ENCODE data around the gene WDFY4. TPM values are rescaled to one million over a fixed set of nuclear protein-coding genes. Genes with fewer than 3 reads are reported as not detected.

Gene WDFY4
- total RNA-seq, 1 experiment from 2014 or later = 0.23 TPM

DNA sequence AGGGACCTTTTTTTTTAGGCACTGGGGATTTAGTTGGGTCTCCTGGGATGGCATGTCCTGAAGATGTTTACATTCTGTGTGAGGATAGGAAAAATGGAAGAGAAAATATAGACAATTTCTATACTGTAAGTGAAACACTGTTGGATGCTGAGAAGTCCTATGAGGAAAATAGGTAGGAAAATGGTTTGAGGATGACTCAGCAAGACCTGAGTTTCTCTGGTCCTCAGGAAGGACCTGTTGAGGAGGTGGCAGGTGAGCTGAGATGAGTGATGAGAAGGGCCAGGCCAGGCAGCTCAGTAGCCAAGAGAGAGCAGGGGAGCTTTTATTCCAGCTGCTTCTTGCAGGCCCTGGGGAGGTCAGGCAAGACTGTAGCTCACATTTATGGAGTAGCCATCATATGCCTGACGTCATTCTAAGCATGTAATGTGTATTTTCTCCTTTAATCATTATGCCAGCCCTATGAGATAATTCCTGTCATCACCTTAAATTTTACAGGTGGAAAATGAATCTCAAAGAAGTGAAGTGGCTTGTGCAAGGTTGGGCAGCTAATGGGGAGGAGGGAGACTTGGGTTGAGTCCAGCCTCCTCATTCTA, 274.0 kb downstream of the WDFY4 start:
- Histone ChIP-seq H3K27ac (ENCODE audit: low read length) (no peak overlapping the region), H3K9me3 (ENCODE audit: control insufficient read depth, insufficient read depth, low read depth, low read length) (no peaks in the 10 kb centered on the region), H3K27me3 (ENCODE audit: control insufficient read depth, insufficient read depth, low read length) (no peaks in the 10 kb centered on the region), H3K4me3 (ENCODE audit: low read depth in 2 of 2, low read length in 2 of 2) (no peak overlapping the region), H3K4me1 (ENCODE audit: control insufficient read depth, insufficient read depth, low read length) (no peaks in the 10 kb centered on the region), H3K36me3 (ENCODE audit: control insufficient read depth, insufficient read depth, low read length) (no peaks in the 10 kb centered on the region)
- no peak for ATAC-seq
- TF ChIP-seq SIN3A (IDR thresholded peaks at IDR 0.05; ENCODE audit: borderline replicate concordance, insufficient read depth, low read depth, low read length) = no peak
- TF ChIP-seq, protein P1, sequence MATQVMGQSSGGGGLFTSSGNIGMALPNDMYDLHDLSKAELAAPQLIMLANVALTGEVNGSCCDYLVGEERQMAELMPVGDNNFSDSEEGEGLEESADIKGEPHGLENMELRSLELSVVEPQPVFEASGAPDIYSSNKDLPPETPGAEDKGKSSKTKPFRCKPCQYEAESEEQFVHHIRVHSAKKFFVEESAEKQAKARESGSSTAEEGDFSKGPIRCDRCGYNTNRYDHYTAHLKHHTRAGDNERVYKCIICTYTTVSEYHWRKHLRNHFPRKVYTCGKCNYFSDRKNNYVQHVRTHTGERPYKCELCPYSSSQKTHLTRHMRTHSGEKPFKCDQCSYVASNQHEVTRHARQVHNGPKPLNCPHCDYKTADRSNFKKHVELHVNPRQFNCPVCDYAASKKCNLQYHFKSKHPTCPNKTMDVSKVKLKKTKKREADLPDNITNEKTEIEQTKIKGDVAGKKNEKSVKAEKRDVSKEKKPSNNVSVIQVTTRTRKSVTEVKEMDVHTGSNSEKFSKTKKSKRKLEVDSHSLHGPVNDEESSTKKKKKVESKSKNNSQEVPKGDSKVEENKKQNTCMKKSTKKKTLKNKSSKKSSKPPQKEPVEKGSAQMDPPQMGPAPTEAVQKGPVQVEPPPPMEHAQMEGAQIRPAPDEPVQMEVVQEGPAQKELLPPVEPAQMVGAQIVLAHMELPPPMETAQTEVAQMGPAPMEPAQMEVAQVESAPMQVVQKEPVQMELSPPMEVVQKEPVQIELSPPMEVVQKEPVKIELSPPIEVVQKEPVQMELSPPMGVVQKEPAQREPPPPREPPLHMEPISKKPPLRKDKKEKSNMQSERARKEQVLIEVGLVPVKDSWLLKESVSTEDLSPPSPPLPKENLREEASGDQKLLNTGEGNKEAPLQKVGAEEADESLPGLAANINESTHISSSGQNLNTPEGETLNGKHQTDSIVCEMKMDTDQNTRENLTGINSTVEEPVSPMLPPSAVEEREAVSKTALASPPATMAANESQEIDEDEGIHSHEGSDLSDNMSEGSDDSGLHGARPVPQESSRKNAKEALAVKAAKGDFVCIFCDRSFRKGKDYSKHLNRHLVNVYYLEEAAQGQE (IDR thresholded peaks at IDR 0.05; ENCODE audit: insufficient read depth in 1 of 2, low read depth in 2 of 2, low read length in 1 of 2) = no peak
- intact Hi-C loops (cut with micrococcal nuclease; ENCODE audit: unreplicated experiment) (no loop called here), in situ Hi-C loops (cut with HindIII; ENCODE audit: low pct_unique_long_range_greater_than_20kb, low sequenced_read_pairs) (no loop called here)
- CTCF ChIA-PET = no interaction called here
- DNase-seq (ENCODE audit: low read depth, low spot score) = no peak
- POLR2A ChIA-PET = no interaction called here
- BruUV-seq (replicated peaks) = no TSS peak

DNA sequence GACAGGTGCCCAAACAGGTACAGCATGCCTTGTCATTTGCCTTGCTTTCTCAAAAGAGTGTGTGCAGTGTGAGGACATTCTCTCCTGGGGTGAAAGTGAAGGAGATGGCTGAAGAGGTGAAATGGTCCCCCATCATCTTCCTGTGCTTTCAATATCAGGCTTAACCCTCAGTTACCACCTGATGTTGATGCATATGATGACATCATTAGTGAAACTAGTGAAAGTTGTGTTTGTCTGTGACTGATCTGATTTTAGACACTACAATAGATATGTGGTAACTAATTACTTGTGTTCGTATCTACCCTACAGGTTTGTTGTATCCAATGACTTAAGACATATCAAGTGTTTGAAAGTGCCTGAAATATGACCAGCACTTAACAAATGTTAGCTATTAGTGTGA, 279.4 kb downstream of the WDFY4 start:
- H3K4me1 ChIP-seq (ENCODE audit: control insufficient read depth, insufficient read depth, low read length) = no peaks in the 10 kb centered on the region
- no peak overlapping the region for H3K4me3 ChIP-seq (ENCODE audit: low read depth in 2 of 2, low read length in 2 of 2)
- no TSS peak for BruUV-seq (replicated peaks)
- ChIA-PET CTCF (no interaction called here), POLR2A (no interaction called here)
- intact Hi-C loops (cut with micrococcal nuclease; ENCODE audit: unreplicated experiment) = no loop called here
- H3K27me3 ChIP-seq (ENCODE audit: control insufficient read depth, insufficient read depth, low read length) = no peaks in the 10 kb centered on the region
- no peak overlapping the region for H3K27ac ChIP-seq (ENCODE audit: low read length)
- no peak for DNase-seq (ENCODE audit: low read depth, low spot score)
- no peaks in the 10 kb centered on the region for H3K36me3 ChIP-seq (ENCODE audit: control insufficient read depth, insufficient read depth, low read length)
- TF ChIP-seq SIN3A (IDR thresholded peaks at IDR 0.05; ENCODE audit: borderline replicate concordance, insufficient read depth, low read depth, low read length) (no peak), POLR2AphosphoS5 (IDR thresholded peaks at IDR 0.05; ENCODE audit: low read depth, low read length) (no peak), TCF7L2 (IDR thresholded peaks at IDR 0.05; ENCODE audit: low read depth, low read length) (no peak)
- TF ChIP-seq, protein P1 (IDR thresholded peaks at IDR 0.05; ENCODE audit: insufficient read depth in 1 of 2, low read depth in 2 of 2, low read length in 1 of 2) = no peak
- TF ChIP-seq, protein P2, sequence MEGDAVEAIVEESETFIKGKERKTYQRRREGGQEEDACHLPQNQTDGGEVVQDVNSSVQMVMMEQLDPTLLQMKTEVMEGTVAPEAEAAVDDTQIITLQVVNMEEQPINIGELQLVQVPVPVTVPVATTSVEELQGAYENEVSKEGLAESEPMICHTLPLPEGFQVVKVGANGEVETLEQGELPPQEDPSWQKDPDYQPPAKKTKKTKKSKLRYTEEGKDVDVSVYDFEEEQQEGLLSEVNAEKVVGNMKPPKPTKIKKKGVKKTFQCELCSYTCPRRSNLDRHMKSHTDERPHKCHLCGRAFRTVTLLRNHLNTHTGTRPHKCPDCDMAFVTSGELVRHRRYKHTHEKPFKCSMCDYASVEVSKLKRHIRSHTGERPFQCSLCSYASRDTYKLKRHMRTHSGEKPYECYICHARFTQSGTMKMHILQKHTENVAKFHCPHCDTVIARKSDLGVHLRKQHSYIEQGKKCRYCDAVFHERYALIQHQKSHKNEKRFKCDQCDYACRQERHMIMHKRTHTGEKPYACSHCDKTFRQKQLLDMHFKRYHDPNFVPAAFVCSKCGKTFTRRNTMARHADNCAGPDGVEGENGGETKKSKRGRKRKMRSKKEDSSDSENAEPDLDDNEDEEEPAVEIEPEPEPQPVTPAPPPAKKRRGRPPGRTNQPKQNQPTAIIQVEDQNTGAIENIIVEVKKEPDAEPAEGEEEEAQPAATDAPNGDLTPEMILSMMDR (IDR thresholded peaks at IDR 0.05) = no peak
- H3K9me3 ChIP-seq (ENCODE audit: control insufficient read depth, insufficient read depth, low read depth, low read length) = no peaks in the 10 kb centered on the region
- in situ Hi-C loops (cut with HindIII; ENCODE audit: low pct_unique_long_range_greater_than_20kb, low sequenced_read_pairs) = no loop called here
- ATAC-seq = no peak
